Ascending aorta (tissue), 2 donors: ENCODE results near the gene POTEE. TPM values are rescaled to one million over a fixed set of nuclear protein-coding genes. Genes with fewer than 3 reads are reported as not detected.
"Not testable (repeated sequence)": the region's sequence is repeated elsewhere in the genome, so short reads cannot be mapped to it uniquely, and the experiment has no call there.

Experiments used
- DNase-seq, 2 donors: peaks; one replicate each; pipeline ENCODE4 v3.0.0-alpha.2; 2019; ENCODE audit warnings: low spot score in 2 of 2
- H3K27ac ChIP-seq, 2 donors: fragments of 200-600 bp; sonication (generic); one replicate each; pipeline ENCODE4 v1.5.1; 2016 to 2017; ENCODE audit warnings: mild to moderate bottlenecking in 1 of 2
- H3K27me3 ChIP-seq: fragments of 200-600 bp; sonication (generic); one replicate; pipeline ENCODE4 v1.5.1; 2017
- H3K36me3 ChIP-seq, 2 donors: fragments of 200-600 bp; sonication (generic); one replicate each; pipeline ENCODE4 v1.5.1; 2016
- H3K4me1 ChIP-seq, 2 donors: fragments of 200-600 bp; sonication (generic); one replicate each; pipeline ENCODE4 v1.5.1; 2016 to 2017; ENCODE audit warnings: mild to moderate bottlenecking in 1 of 2
- H3K4me3 ChIP-seq, 2 donors: fragments of 200-600 bp; sonication (generic); one replicate each; pipeline ENCODE4 v1.5.1; 2016 to 2017; ENCODE audit warnings: mild to moderate bottlenecking in 1 of 2
- H3K9me3 ChIP-seq, 2 donors: fragments of 200-600 bp; sonication (generic); one replicate each; pipeline ENCODE4 v1.5.1; 2016
- intact Hi-C: fragments of 100-400 bp; cut with DNase I; formaldehyde crosslinking; loops from one replicate; pipeline ENCODE4 v1.15.1; 2023
- total RNA-seq: library from RNA; depleted of rRNA; stranded (reverse); fragments of >200 nt; gene quantifications from one replicate; pipeline ENCODE4 v1.1.0, GENCODE V29; 2016

POTEE gene
- total RNA-seq, 1 donor from 2014 or later: not detected

- H3K36me3 ChIP-seq, H3K4me1 ChIP-seq, DNase-seq, intact Hi-C loops, H3K9me3 ChIP-seq, H3K4me3 ChIP-seq, H3K27me3 ChIP-seq, H3K27ac ChIP-seq: not testable (repeated sequence)
Measured at GRCh38 chr2:131217238-131217986, 8.1 kb downstream of the POTEE start.

- H3K4me3 ChIP-seq, H3K36me3 ChIP-seq, DNase-seq, H3K27ac ChIP-seq, H3K4me1 ChIP-seq, H3K9me3 ChIP-seq, intact Hi-C loops, H3K27me3 ChIP-seq: not testable (repeated sequence)
Measured at GRCh38 chr2:131235543-131236449, 26.5 kb downstream of the POTEE start.

Other genes with a start within 250 kb of the POTEE start
- 64.3 TPM for gene FAM168B, start 116.1 kb upstream of the POTEE start, total RNA-seq
- gene PLEKHB2, start 104.2 kb upstream of the POTEE start, total RNA-seq: 61.7 TPM
- not detected for gene RAB6D, start 154.6 kb downstream of the POTEE start, total RNA-seq